HG03025 (cell line): ENCODE measurements around the gene OOSP3.
"Not testable (repeated sequence)": the region's sequence is repeated elsewhere in the genome, so short reads cannot be mapped to it uniquely, and the experiment has no call there.

Source experiments
- ATAC-seq: cut with Tn5 transposase; IDR thresholded peaks from one replicate; pipeline ENCODE4 v1.9.1; 2021; ENCODE audit warnings: mild to moderate bottlenecking, moderate library complexity; ENCODE audit not compliant: unreplicated experiment, low FRiP score

The OOSP3 gene

GRCh38 chr11:59875856-59876519 is 2.6 kb upstream of the OOSP3 start:
- no peak for ATAC-seq

GRCh38 chr11:59877325-59877724 is 1.3 kb upstream of the OOSP3 start:
- no peak for ATAC-seq

- ATAC-seq: no peak
Observed at GRCh38 chr11:59877784-59878183, 798 bp upstream of the OOSP3 start.

- no peak for ATAC-seq
Observed at GRCh38 chr11:59879567-59879966, 985 bp downstream of the OOSP3 start.

- ATAC-seq: no peak
Observed at GRCh38 chr11:59883597-59883996, 5.0 kb downstream of the OOSP3 start.

- ATAC-seq: not testable (repeated sequence)
Observed at GRCh38 chr11:59887156-59887555, 8.6 kb downstream of the OOSP3 start.

GRCh38 chr11:59891781-59892181 is 13.2 kb downstream of the OOSP3 start:
- ATAC-seq: no peak

GRCh38 chr11:59894616-59895015 is 16.0 kb downstream of the OOSP3 start:
- ATAC-seq: no peak

GRCh38 chr11:59898046-59898445 is 19.5 kb downstream of the OOSP3 start:
- ATAC-seq: no peak

- no peak for ATAC-seq
Observed at GRCh38 chr11:59898650-59899049, 20.1 kb downstream of the OOSP3 start.

GRCh38 chr11:59899532-59899931 is 20.9 kb downstream of the OOSP3 start:
- ATAC-seq: no peak

- ATAC-seq: no peak
Observed at GRCh38 chr11:59900366-59901126, 22.0 kb downstream of the OOSP3 start.

- ATAC-seq: no peak
Observed at GRCh38 chr11:59901306-59901705, 22.7 kb downstream of the OOSP3 start.

- not testable (repeated sequence) for ATAC-seq
Observed at GRCh38 chr11:59903569-59903968, 25.0 kb downstream of the OOSP3 start.

GRCh38 chr11:59918480-59918879 is 39.9 kb downstream of the OOSP3 start:
- no peak for ATAC-seq

GRCh38 chr11:59918987-59919589 is 40.5 kb downstream of the OOSP3 start:
- no peak for ATAC-seq

- no peak for ATAC-seq
Observed at GRCh38 chr11:59923813-59924212, 45.2 kb downstream of the OOSP3 start.

GRCh38 chr11:59931688-59932087 is 53.1 kb downstream of the OOSP3 start:
- no peak for ATAC-seq

- ATAC-seq: no peak
Observed at GRCh38 chr11:59938132-59938531, 59.5 kb downstream of the OOSP3 start, which contains the start of gene OOSP1. OOSP1 (plus strand) TSS chr11:59938432; CDS start chr11:59938455, 23 bp downstream.

GRCh38 chr11:59938718-59939117 is 60.1 kb downstream of the OOSP3 start:
- ATAC-seq: no peak

- no peak for ATAC-seq
Observed at GRCh38 chr11:59939482-59939881, 60.9 kb downstream of the OOSP3 start.

GRCh38 chr11:59941091-59941490 is 62.5 kb downstream of the OOSP3 start:
- ATAC-seq: no peak
